GM12878 (cell line): ENCODE data around the gene DNAH3. TPM values are rescaled to one million over a fixed set of nuclear protein-coding genes. Genes with fewer than 3 reads are reported as not detected.

ENCODE experiments used
- BACH1 ChIP-seq: fragments of 450-650 bp; IDR thresholded peaks from 2 replicates; pipeline ENCODE4 v1.6.1; 2017; ENCODE audit warnings: mild to moderate bottlenecking, borderline replicate concordance
- CBFB ChIP-seq: IDR thresholded peaks from 2 replicates; pipeline ENCODE4 v1.6.1; 2016; ENCODE audit warnings: antibody characterized with exemption, low read depth
- CHD2 ChIP-seq: IDR thresholded peaks from 2 replicates; pipeline ENCODE4 v1.6.1; 2011; ENCODE audit warnings: low read depth, low read length, improper control_type of control experiment, borderline replicate concordance
- EED ChIP-seq: sonication (generic); IDR thresholded peaks from 2 replicates; pipeline ENCODE4 v1.6.1; 2016; ENCODE audit warnings: antibody characterized with exemption, low read depth
- IKZF1 ChIP-seq: fragments of 450-650 bp; conservative IDR thresholded peaks from 2 replicates; pipeline ENCODE4 v1.6.1; 2017; ENCODE audit warnings: antibody characterized with exemption, mild to moderate bottlenecking
- LARP7 ChIP-seq: fragments of 450-650 bp; IDR thresholded peaks from 2 replicates; pipeline ENCODE4 v1.6.1; 2017; ENCODE audit warnings: mild to moderate bottlenecking
- MTA2 ChIP-seq: fragments of 450-650 bp; IDR thresholded peaks from 2 replicates; pipeline ENCODE4 v1.6.1; 2016; ENCODE audit warnings: low read depth, mild to moderate bottlenecking, moderate library complexity
- PAX5 ChIP-seq: IDR thresholded peaks from 2 replicates; pipeline ENCODE4 v1.6.1; 2011; ENCODE audit warnings: low read depth, low read length, borderline replicate concordance
- PAX8 ChIP-seq: fragments of 450-650 bp; IDR thresholded peaks from 2 replicates; pipeline ENCODE4 v1.6.1; 2017; ENCODE audit warnings: mild to moderate bottlenecking, moderate library complexity
- RELB ChIP-seq: fragments of 450-650 bp; IDR thresholded peaks from 2 replicates; pipeline ENCODE4 v1.6.1; 2017; ENCODE audit warnings: low read depth, mild to moderate bottlenecking, moderate library complexity
- SIX5 ChIP-seq: IDR thresholded peaks from 2 replicates; pipeline ENCODE4 v1.6.1; 2011; ENCODE audit warnings: mild to moderate bottlenecking, low read depth, low read length, moderate library complexity; ENCODE audit not compliant: severe bottlenecking
- SP1 ChIP-seq: IDR thresholded peaks from one replicate; pipeline ENCODE4 v1.6.1; 2011; ENCODE audit warnings: low read depth, low read length
- TAF1 ChIP-seq: IDR thresholded peaks from 2 replicates; pipeline ENCODE4 v1.6.1; 2011; ENCODE audit warnings: mild to moderate bottlenecking, low read depth, low read length, borderline replicate concordance
- YY1 ChIP-seq: IDR thresholded peaks from 2 replicates; pipeline ENCODE4 v1.6.1; 2011; ENCODE audit warnings: low read depth, mild to moderate bottlenecking, low read length
- ZNF24 ChIP-seq: fragments of 450-650 bp; IDR thresholded peaks from 2 replicates; pipeline ENCODE4 v1.6.1; 2017; ENCODE audit warnings: antibody characterized with exemption, mild to moderate bottlenecking
- polyA plus RNA-seq, 11 experiments: library from polyadenylated mRNA; depleted of rRNA in 4 of 11; unstranded in 6 of 11; stranded (reverse) in 5 of 11; fragments of >200 nt; fragmentation: Nextera tagmentation in 4 of 11; fragmentation: Illumina TruSeq in 1 of 11; extraction: Ambion mirVana in 4 of 11; extraction: Trizol in 1 of 11; gene quantifications; 1 replicate in 1 of 11; 2 replicates in 10 of 11; pipeline versions ENCODE4 v1.2.1 to v1.2.3, GENCODE V29; 2011 to 2016; ENCODE audit warnings: inconsistent platforms in 2 of 11, missing spikeins in 2 of 11, low read depth in 1 of 11
- total RNA-seq, 4 experiments: library from RNA; depleted of rRNA in 3 of 4; stranded (reverse); fragments of >200 nt in 3 of 4; fragmentation: Illumina TruSeq in 1 of 4; extraction: Trizol in 1 of 4; gene quantifications; 2 replicates each; pipeline versions ENCODE4 v1.2.1 to v1.2.3, GENCODE V29; 2013 to 2021
- TF ChIP-seq, protein P1 (sequence below): IDR thresholded peaks from 2 replicates; pipeline ENCODE4 v1.6.1; 2012; ENCODE audit warnings: low read depth, low read length, improper control_type of control experiment
- TF ChIP-seq, protein P2 (sequence below): fragments of 450-650 bp; IDR thresholded peaks from 2 replicates; pipeline ENCODE4 v1.6.1; 2017; ENCODE audit warnings: mild to moderate bottlenecking, moderate library complexity
- TF ChIP-seq, protein P3 (sequence below): fragments of 450-650 bp; conservative IDR thresholded peaks from 2 replicates; pipeline ENCODE4 v1.6.1; 2017; ENCODE audit warnings: mild to moderate bottlenecking, moderate library complexity
- TF ChIP-seq, protein P4 (sequence below): fragments of 450-650 bp; IDR thresholded peaks from 2 replicates; pipeline ENCODE4 v1.6.1; 2017; ENCODE audit warnings: mild to moderate bottlenecking, low read depth, inconsistent platforms; ENCODE audit not compliant: poor library complexity, severe bottlenecking

DNAH3 gene
- total and polyA plus RNA-seq, 10 of the 15 experiments (the other 5 are each of a cell fraction or from before 2014, with no cell fraction given), result under 0.01 to 0.04 (median 0.04) TPM; not detected in 5

DNA sequence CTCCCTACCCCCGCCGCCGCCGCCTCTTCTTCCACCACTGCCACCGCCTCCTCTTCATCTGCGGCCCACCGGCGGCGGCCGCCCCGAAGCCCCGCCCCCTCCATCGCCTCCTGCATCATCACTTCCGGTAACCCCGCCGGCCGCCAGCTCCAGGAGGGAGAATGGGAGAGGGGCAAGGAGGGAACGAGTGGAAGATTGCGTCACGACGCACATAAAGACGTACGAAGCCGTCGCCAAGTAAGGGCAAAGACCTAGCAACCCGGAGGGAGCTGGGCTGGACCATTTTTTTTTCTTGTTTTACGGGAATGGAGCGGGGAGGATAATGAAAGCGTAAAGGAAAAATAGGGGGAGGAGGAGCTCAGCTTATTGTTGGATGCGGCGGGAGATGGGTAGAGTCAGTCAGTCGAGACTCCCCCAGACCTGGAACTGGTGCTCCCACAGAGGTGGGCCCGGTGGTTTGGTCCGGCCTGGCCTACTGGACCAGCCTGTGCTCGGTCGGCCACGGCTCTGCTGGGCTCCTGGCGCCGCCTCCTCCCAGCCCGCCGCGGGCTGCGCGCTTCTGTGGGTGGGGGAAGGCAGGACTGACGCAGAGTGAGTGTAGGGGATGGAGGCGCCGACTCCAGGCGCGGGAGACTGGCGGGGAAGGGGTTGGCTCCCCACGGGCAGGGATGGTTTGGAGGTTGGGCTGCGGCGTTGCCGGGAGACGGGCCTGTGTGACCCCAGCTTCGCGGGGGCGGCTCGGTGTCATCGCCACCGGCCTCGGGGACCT, 250.2 kb downstream of the DNAH3 start, which contains the start of the genes DCUN1D3 and LYRM1 (continued):
- TF ChIP-seq IKZF1 (peak; percentile 94), RELB (peak; percentile 72; the same call in 1 of the 2 replicates), EED (peak; percentile 92), SP1 (peak; percentile 46), LARP7 (peak; percentile 53; the same call in 1 of the 2 replicates), MTA2 (peak; percentile 42; the same call in 1 of the 2 replicates), TAF1 (peak; percentile 74), CBFB (peak; percentile 47; the same call in 1 of the 2 replicates), SIX5 (peak; percentile 47), PAX8 (no peak), CHD2 (no peak), BACH1 (peak; percentile 57; the same call in 1 of the 2 replicates), ZNF24 (no peak), YY1 (peak; percentile 36), PAX5 (peak; percentile 12; the same call in 1 of the 2 replicates)
- TF ChIP-seq, protein P1, sequence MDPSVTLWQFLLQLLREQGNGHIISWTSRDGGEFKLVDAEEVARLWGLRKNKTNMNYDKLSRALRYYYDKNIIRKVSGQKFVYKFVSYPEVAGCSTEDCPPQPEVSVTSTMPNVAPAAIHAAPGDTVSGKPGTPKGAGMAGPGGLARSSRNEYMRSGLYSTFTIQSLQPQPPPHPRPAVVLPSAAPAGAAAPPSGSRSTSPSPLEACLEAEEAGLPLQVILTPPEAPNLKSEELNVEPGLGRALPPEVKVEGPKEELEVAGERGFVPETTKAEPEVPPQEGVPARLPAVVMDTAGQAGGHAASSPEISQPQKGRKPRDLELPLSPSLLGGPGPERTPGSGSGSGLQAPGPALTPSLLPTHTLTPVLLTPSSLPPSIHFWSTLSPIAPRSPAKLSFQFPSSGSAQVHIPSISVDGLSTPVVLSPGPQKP, result peak; percentile 76
- TF ChIP-seq, protein P2, sequence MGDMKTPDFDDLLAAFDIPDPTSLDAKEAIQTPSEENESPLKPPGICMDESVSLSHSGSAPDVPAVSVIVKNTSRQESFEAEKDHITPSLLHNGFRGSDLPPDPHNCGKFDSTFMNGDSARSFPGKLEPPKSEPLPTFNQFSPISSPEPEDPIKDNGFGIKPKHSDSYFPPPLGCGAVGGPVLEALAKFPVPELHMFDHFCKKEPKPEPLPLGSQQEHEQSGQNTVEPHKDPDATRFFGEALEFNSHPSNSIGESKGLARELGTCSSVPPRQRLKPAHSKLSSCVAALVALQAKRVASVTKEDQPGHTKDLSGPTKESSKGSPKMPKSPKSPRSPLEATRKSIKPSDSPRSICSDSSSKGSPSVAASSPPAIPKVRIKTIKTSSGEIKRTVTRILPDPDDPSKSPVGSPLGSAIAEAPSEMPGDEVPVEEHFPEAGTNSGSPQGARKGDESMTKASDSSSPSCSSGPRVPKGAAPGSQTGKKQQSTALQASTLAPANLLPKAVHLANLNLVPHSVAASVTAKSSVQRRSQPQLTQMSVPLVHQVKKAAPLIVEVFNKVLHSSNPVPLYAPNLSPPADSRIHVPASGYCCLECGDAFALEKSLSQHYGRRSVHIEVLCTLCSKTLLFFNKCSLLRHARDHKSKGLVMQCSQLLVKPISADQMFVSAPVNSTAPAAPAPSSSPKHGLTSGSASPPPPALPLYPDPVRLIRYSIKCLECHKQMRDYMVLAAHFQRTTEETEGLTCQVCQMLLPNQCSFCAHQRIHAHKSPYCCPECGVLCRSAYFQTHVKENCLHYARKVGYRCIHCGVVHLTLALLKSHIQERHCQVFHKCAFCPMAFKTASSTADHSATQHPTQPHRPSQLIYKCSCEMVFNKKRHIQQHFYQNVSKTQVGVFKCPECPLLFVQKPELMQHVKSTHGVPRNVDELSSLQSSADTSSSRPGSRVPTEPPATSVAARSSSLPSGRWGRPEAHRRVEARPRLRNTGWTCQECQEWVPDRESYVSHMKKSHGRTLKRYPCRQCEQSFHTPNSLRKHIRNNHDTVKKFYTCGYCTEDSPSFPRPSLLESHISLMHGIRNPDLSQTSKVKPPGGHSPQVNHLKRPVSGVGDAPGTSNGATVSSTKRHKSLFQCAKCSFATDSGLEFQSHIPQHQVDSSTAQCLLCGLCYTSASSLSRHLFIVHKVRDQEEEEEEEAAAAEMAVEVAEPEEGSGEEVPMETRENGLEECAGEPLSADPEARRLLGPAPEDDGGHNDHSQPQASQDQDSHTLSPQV, result no peak
- TF ChIP-seq, protein P3, sequence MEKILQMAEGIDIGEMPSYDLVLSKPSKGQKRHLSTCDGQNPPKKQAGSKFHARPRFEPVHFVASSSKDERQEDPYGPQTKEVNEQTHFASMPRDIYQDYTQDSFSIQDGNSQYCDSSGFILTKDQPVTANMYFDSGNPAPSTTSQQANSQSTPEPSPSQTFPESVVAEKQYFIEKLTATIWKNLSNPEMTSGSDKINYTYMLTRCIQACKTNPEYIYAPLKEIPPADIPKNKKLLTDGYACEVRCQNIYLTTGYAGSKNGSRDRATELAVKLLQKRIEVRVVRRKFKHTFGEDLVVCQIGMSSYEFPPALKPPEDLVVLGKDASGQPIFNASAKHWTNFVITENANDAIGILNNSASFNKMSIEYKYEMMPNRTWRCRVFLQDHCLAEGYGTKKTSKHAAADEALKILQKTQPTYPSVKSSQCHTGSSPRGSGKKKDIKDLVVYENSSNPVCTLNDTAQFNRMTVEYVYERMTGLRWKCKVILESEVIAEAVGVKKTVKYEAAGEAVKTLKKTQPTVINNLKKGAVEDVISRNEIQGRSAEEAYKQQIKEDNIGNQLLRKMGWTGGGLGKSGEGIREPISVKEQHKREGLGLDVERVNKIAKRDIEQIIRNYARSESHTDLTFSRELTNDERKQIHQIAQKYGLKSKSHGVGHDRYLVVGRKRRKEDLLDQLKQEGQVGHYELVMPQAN, result 0 out of 2 replicates have a peak, but pooled peaks have one; percentile 54
- TF ChIP-seq, protein P4, sequence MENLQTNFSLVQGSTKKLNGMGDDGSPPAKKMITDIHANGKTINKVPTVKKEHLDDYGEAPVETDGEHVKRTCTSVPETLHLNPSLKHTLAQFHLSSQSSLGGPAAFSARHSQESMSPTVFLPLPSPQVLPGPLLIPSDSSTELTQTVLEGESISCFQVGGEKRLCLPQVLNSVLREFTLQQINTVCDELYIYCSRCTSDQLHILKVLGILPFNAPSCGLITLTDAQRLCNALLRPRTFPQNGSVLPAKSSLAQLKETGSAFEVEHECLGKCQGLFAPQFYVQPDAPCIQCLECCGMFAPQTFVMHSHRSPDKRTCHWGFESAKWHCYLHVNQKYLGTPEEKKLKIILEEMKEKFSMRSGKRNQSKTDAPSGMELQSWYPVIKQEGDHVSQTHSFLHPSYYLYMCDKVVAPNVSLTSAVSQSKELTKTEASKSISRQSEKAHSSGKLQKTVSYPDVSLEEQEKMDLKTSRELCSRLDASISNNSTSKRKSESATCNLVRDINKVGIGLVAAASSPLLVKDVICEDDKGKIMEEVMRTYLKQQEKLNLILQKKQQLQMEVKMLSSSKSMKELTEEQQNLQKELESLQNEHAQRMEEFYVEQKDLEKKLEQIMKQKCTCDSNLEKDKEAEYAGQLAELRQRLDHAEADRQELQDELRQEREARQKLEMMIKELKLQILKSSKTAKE, result peak; percentile 79
